VCaP (cell line): Measurements from ENCODE around the gene C19orf44.

Experiments
- H3K27ac ChIP-seq: fragments of 450-650 bp; 2 replicates; pipeline ENCODE4 v1.5.1; 2017
- CTCF ChIP-seq: fragments of 450-650 bp; conservative IDR thresholded peaks from 2 replicates; pipeline ENCODE4 v1.5.1; 2017; ENCODE audit warnings: mild to moderate bottlenecking, moderate library complexity

Gene C19orf44

GRCh38 chr19:16520074-16520973 is 24.1 kb downstream of the C19orf44 start:
- TF ChIP-seq CTCF, result no peak
- no peak overlapping the region for H3K27ac ChIP-seq

- H3K27ac ChIP-seq, result no peak overlapping the region
Measured at GRCh38 chr19:16520986-16521624, 24.9 kb downstream of the C19orf44 start.

GRCh38 chr19:16521715-16522289 is 25.6 kb downstream of the C19orf44 start:
- no peak for TF ChIP-seq CTCF
- H3K27ac ChIP-seq, result no peak overlapping the region

More at GRCh38 chr19:16520986-16521624, 24.9 kb downstream of the C19orf44 start:
- no peak for TF ChIP-seq CTCF

- no peak for TF ChIP-seq CTCF
- H3K27ac ChIP-seq, result no peak overlapping the region
Measured at GRCh38 chr19:16522559-16523377, 26.6 kb downstream of the C19orf44 start.

- H3K27ac ChIP-seq, result no peak overlapping the region
- no peak for TF ChIP-seq CTCF
Measured at GRCh38 chr19:16524991-16525734, 29.0 kb downstream of the C19orf44 start.

- TF ChIP-seq CTCF, result no peak
- peak overlapping the region; percentile 65 for H3K27ac ChIP-seq
Measured at GRCh38 chr19:16525751-16526481, 29.7 kb downstream of the C19orf44 start.
